Measurements from ENCODE around the gene ELFN1. TPM values are rescaled to one million over a fixed set of nuclear protein-coding genes. Genes with fewer than 3 reads are reported as not detected.

ELFN1 gene
- total and polyA plus RNA-seq, 8 donors: 0.20 to 0.94 (median 0.73) TPM

DNA sequence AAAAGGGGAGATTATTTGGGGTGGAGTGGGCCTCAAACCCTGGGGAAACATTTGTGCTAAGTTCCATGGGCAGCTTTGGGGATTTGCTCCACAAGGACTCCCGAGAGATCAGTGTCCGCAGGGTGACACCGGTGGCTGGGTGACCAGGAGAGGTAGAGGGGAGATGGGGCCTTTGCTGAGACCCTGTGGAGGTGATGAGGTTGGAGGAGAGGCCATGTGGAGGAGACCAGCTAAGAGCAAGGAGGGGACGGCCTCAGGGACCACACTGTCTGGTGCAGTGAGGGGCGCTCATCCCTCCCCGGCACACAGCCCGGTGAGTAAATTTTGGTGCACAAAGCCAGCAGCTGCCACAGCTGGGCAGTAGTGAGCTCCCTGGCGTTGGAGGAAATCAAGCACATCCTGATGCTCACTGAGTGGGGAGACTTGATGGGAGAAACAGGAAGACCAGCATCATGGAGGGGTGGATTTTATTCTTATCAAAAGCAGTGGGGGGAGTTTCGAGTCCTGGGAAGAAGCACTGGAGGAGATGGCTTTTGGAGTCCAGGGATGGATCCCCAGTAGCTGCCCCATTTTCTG lies 20.2 kb upstream of the ELFN1 start:
- no peaks in the 10 kb centered on the region for H3K9me3 ChIP-seq
- peaks cover 0 to 9% (median 0%) of the 10 kb centered on the region in 4 donors for H3K27me3 ChIP-seq
- DNase-seq: peak in 1 of 6 donors; percentile 18
- H3K27ac ChIP-seq: no peak overlapping the region
- ATAC-seq: no peak
- TF ChIP-seq, protein P1, sequence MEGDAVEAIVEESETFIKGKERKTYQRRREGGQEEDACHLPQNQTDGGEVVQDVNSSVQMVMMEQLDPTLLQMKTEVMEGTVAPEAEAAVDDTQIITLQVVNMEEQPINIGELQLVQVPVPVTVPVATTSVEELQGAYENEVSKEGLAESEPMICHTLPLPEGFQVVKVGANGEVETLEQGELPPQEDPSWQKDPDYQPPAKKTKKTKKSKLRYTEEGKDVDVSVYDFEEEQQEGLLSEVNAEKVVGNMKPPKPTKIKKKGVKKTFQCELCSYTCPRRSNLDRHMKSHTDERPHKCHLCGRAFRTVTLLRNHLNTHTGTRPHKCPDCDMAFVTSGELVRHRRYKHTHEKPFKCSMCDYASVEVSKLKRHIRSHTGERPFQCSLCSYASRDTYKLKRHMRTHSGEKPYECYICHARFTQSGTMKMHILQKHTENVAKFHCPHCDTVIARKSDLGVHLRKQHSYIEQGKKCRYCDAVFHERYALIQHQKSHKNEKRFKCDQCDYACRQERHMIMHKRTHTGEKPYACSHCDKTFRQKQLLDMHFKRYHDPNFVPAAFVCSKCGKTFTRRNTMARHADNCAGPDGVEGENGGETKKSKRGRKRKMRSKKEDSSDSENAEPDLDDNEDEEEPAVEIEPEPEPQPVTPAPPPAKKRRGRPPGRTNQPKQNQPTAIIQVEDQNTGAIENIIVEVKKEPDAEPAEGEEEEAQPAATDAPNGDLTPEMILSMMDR (IDR thresholded peaks at IDR 0.05): no peak
- 80 to 91% methylated on average over 9 of the region's 9 CpGs for WGBS, 2 donors
- peaks cover 0 to 7% (median 3%) of the 10 kb centered on the region in 3 donors for H3K4me1 ChIP-seq
- intact Hi-C loops (cut with DNase I): no loop called here
- no peak for FAIRE-seq
- no peaks in the 10 kb centered on the region for H3K36me3 ChIP-seq
- no peak overlapping the region for H3K4me3 ChIP-seq

DNA sequence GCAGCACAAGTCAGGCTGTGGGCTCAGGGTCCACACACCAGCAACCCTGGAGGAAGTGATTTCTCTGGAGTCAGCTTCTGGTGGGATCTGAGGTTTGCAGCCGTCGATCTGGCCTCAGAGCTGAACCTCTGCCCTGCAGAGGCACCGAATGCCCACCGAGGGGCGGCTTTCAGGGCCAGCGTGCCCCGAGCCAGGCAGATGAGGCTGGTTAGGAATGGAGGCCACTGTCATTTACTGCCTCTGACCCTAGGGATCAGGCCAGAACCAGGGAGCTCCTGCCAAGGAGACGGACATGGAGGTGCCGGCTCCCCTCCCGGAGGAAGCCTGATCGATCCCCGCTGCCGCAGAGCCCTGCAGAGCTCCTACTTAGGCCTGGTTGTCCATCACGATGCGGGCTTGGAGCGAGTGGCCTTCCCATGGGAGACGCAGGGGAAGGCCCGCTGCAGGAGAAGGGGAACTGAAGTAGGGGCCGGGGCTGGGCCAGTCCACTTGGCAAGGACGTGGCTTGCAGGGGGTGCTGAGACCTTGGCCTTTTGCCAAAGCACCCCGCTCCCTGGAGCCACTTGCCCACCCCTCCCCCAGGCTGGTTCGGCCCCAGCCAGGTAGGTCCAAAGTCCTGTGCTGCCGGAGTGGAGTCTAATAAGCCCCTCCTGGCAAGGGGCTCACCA lies 19.6 kb upstream of the ELFN1 start:
- H3K36me3 ChIP-seq: no peaks in the 10 kb centered on the region
- DNase-seq (peak in 2 of 6 donors; percentile 45 to 63), ATAC-seq (no peak), FAIRE-seq (no peak)
- H3K9me3 ChIP-seq: no peaks in the 10 kb centered on the region
- no peak overlapping the region for H3K4me3 ChIP-seq
- H3K4me1 ChIP-seq: peaks cover 0 to 7% (median 3%) of the 10 kb centered on the region in 3 donors
- no peak overlapping the region for H3K27ac ChIP-seq
- H3K27me3 ChIP-seq: peaks cover 0 to 9% (median 0%) of the 10 kb centered on the region in 4 donors
- WGBS, 2 donors: 56 to 67% methylated on average over 21 to 23 of the region's 23 CpGs
- intact Hi-C loops (cut with DNase I): no loop called here
- TF ChIP-seq, protein P1 (IDR thresholded peaks at IDR 0.05): no peak

- DNase-seq (peak in 1 of 6 donors; percentile 46), ATAC-seq (no peak), FAIRE-seq (no peak)
- peaks cover 0 to 7% (median 3%) of the 10 kb centered on the region in 3 donors for H3K4me1 ChIP-seq
- intact Hi-C loops (cut with DNase I): no loop called here
- H3K4me3 ChIP-seq: no peak overlapping the region
- H3K9me3 ChIP-seq: no peaks in the 10 kb centered on the region
- WGBS, 2 donors: 58 to 69% methylated on average over 13 of the region's 13 CpGs
- no peaks in the 10 kb centered on the region for H3K36me3 ChIP-seq
- TF ChIP-seq, protein P1 (IDR thresholded peaks at IDR 0.05): no peak
- peaks cover 0 to 9% (median 0%) of the 10 kb centered on the region in 4 donors for H3K27me3 ChIP-seq
- H3K27ac ChIP-seq: no peak overlapping the region
Measured at GRCh38 chr7:1651031-1651446, 19.0 kb upstream of the ELFN1 start.

DNA sequence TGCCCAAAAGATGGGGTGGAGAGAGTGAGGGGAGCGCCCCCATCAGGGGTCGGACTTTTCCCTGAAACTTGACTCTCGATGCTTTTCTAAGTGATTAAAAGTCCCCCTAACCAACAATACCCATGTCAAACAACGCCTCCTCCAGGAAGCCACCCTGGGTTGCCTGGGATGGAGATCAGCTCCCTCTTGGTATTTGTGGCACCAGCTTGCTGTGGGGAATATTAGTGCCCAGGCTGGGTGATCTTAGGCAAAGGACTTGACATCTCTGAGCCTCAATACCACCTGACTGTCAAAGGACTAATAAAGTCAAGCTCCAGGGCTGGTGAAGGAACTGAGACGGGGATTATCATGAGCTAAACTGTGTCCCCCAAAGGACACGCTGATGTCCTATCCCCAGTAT lies 18.2 kb upstream of the ELFN1 start:
- Histone ChIP-seq H3K27ac (no peak overlapping the region), H3K27me3 (peaks cover 0 to 9% (median 0%) of the 10 kb centered on the region in 4 donors), H3K36me3 (no peaks in the 10 kb centered on the region), H3K9me3 (no peaks in the 10 kb centered on the region), H3K4me3 (no peak overlapping the region), H3K4me1 (peaks cover 0 to 7% (median 3%) of the 10 kb centered on the region in 3 donors)
- WGBS, 2 donors: 64 to 69% methylated on average over 6 of the region's 6 CpGs
- TF ChIP-seq, protein P1 (IDR thresholded peaks at IDR 0.05): no peak
- ATAC-seq: no peak
- no peak for DNase-seq
- FAIRE-seq: no peak
- intact Hi-C loops (cut with DNase I): no loop called here

GRCh38 chr7:1653500-1653899 lies 16.6 kb upstream of the ELFN1 start:
- DNase-seq (peak in 1 of 6 donors; percentile 5), FAIRE-seq (no peak), ATAC-seq (no peak)
- H3K4me1 ChIP-seq: peaks cover 0 to 1% (median under 1%) of the 10 kb centered on the region in 3 donors
- TF ChIP-seq, protein P1 (IDR thresholded peaks at IDR 0.05): no peak
- no peak overlapping the region for H3K4me3 ChIP-seq
- H3K27ac ChIP-seq: no peak overlapping the region
- intact Hi-C loops (cut with DNase I): no loop called here
- H3K9me3 ChIP-seq: no peaks in the 10 kb centered on the region
- WGBS, 2 donors: 81 to 90% methylated on average over 4 of the region's 4 CpGs
- peaks cover 0 to 9% (median 1%) of the 10 kb centered on the region in 4 donors for H3K27me3 ChIP-seq
- no peaks in the 10 kb centered on the region for H3K36me3 ChIP-seq
